BJ (cell line): ENCODE measurements around the gene PASK. TPM values are rescaled to one million over a fixed set of nuclear protein-coding genes. Genes with fewer than 3 reads are reported as not detected.

Experiments used
- CTCF ChIA-PET: fragments of 350-600 bp; formaldehyde crosslinking; extraction: SDS; loops from one replicate; lab custom pipeline; 2021; ENCODE audit warnings: antibody characterized with exemption, inconsistent platforms; lab: Yijun Ruan, JAX
- POLR2A ChIA-PET: fragments of 300-600 bp; sonication (Branson Sonifier 250); formaldehyde crosslinking; extraction: SDS; loops from one replicate; lab custom pipeline; 2021; ENCODE audit warnings: antibody characterized with exemption; lab: Charles Lee
- DNase-seq: peaks from one replicate; pipeline ENCODE4 v3.0.0-alpha.2; 2011; ENCODE audit warnings: low read depth
- H3K27me3 ChIP-seq: 2 replicates; pipeline ENCODE4 v1.6.0; 2011; ENCODE audit warnings: low read length; ENCODE audit not compliant: control insufficient read depth, insufficient read depth
- H3K36me3 ChIP-seq: 2 replicates; pipeline ENCODE4 v1.5.1; 2011; ENCODE audit warnings: low read length; ENCODE audit not compliant: control insufficient read depth, insufficient read depth
- H3K4me3 ChIP-seq: 2 replicates; pipeline ENCODE4 v1.5.1; 2011; ENCODE audit warnings: low read depth, mild to moderate bottlenecking, control low read depth, low read length
- polyA plus RNA-seq: library from polyadenylated mRNA; depleted of rRNA; stranded (reverse); fragments of >200 nt; gene quantifications from 2 replicates; pipeline ENCODE4 v1.2.3, GENCODE V29; 2011
- TF ChIP-seq, protein P1 (sequence below): IDR thresholded peaks from 2 replicates; pipeline ENCODE4 v1.5.1; 2011; ENCODE audit warnings: low read depth, mild to moderate bottlenecking, control low read depth, inconsistent platforms, low read length, moderate library complexity; ENCODE audit not compliant: insufficient read depth

The PASK gene
- polyA plus RNA-seq, 1 experiment = 3.4 TPM

GRCh38 chr2:241112046-241112445 is 37.2 kb downstream of the PASK start:
- ChIA-PET CTCF (no interaction called here), POLR2A (no interaction called here)
- Histone ChIP-seq H3K27me3 (no peaks in the 10 kb centered on the region), H3K36me3 (no peaks in the 10 kb centered on the region), H3K4me3 (no peak overlapping the region)
- TF ChIP-seq, protein P1, sequence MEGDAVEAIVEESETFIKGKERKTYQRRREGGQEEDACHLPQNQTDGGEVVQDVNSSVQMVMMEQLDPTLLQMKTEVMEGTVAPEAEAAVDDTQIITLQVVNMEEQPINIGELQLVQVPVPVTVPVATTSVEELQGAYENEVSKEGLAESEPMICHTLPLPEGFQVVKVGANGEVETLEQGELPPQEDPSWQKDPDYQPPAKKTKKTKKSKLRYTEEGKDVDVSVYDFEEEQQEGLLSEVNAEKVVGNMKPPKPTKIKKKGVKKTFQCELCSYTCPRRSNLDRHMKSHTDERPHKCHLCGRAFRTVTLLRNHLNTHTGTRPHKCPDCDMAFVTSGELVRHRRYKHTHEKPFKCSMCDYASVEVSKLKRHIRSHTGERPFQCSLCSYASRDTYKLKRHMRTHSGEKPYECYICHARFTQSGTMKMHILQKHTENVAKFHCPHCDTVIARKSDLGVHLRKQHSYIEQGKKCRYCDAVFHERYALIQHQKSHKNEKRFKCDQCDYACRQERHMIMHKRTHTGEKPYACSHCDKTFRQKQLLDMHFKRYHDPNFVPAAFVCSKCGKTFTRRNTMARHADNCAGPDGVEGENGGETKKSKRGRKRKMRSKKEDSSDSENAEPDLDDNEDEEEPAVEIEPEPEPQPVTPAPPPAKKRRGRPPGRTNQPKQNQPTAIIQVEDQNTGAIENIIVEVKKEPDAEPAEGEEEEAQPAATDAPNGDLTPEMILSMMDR = no peak
- DNase-seq = no peak

GRCh38 chr2:241111440-241111805 is 37.8 kb downstream of the PASK start:
- TF ChIP-seq, protein P1 = no peak
- ChIA-PET POLR2A (no interaction called here), CTCF (no interaction called here)
- H3K36me3 ChIP-seq = no peaks in the 10 kb centered on the region
- H3K27me3 ChIP-seq = no peaks in the 10 kb centered on the region
- DNase-seq = no peak
- H3K4me3 ChIP-seq = no peak overlapping the region

DNA sequence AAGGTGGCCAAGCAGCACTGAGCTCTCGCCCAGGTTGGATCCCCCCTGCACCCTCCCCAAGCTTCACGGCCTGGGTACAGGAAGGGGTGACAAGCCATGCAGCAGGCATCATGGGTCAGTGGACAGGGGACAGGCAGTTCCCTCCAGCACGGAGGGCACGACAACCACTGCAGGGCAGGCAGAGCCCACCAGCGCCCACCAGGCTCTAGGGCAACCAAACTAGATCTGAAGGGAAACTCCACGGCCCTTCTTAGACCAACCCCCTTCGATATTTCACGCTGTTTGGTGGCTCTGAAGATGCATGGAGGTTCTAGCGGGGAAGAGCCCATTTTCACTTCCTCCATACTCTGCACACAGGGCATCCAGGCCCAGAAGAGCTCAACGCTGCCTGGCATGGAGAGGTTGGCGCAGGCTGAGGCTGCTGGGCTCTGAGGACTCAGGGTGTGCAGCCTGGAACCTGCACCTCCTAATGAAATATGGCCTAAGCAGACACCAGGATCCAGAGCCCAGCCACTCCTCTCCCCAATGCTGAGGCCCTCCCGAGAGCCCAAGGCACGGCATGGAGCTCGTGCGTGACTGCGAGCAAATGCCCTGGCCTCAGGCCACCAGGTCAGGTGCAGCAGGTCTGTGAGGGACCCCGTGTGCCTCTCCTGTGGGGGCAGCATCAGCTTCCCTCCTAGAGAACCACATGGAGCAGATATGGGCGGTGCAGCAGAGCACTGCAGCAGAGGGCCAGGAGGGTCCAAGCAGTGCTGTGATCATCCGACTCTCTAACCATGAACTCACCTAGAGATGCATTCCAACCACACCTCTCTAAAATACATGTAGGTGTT is 38.4 kb downstream of the PASK start:
- no peak overlapping the region for H3K4me3 ChIP-seq
- CTCF ChIA-PET = interaction anchor here (1.1 kb wide), 1 partner anchor 13 kb away, joined by 3 read pairs; no protein-coding TSS in a partner anchor
- TF ChIP-seq, protein P1 = no peak
- H3K27me3 ChIP-seq = no peaks in the 10 kb centered on the region
- H3K36me3 ChIP-seq = no peaks in the 10 kb centered on the region
- POLR2A ChIA-PET = no interaction called here
- no peak for DNase-seq

DNA sequence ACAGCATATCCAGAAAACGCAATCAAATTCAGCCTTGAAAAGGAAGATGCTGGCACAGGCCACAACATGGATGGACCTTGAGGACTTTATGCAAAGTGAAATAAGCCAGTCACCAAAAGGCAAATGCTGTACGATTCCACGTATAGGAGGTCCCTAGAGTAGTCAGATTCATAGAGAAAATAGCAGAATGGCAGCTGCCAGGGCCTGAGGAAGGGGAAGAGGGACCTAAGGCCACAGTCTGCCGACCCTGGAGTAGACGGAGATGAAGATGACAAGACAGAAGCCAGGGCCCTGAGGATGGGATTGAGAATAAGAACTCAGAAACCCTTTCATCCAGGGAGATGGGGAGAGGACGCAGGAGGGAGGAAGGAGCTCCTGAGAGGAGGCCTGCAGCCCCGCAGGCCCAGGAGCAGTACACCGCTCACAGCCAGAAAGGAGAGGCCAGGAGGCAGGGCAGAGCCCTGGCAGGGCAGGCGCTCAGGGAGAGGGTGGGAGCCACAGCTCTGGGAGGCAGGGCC is 39.1 kb downstream of the PASK start:
- no peaks in the 10 kb centered on the region for H3K27me3 ChIP-seq

More for the DNA sequence above, 39.1 kb downstream of the PASK start:
- Histone ChIP-seq H3K4me3 (no peak overlapping the region), H3K36me3 (no peaks in the 10 kb centered on the region)
- no peak for DNase-seq
- CTCF ChIA-PET = interaction anchor here (1.1 kb wide), 1 partner anchor 14 kb away, joined by 3 read pairs; no protein-coding TSS in a partner anchor
- TF ChIP-seq, protein P1 = no peak
- POLR2A ChIA-PET = no interaction called here
